Breast epithelium (tissue), 4 donors: ENCODE data around the gene BMP7. TPM values are rescaled to one million over a fixed set of nuclear protein-coding genes. Genes with fewer than 3 reads are reported as not detected.

ENCODE experiments used
- DNase-seq, 2 donors: peaks; one replicate each; pipeline ENCODE4 v3.0.0-alpha.2; 2019; ENCODE audit warnings: low spot score in 2 of 2
- H3K27ac ChIP-seq, 2 donors: fragments of 200-600 bp; sonication (generic) in 1 of 2; one replicate each; pipeline ENCODE4 v1.5.1; 2016 to 2019; ENCODE audit warnings: mild to moderate bottlenecking in 1 of 2
- H3K27me3 ChIP-seq, 2 donors: fragments of 200-600 bp; sonication (generic) in 1 of 2; one replicate each; pipeline versions ENCODE4 v1.5.1 to v1.6.0; 2017 to 2019; ENCODE audit warnings: control low read depth in 1 of 2, mild to moderate bottlenecking in 1 of 2
- H3K36me3 ChIP-seq: fragments of 200-600 bp; one replicate; pipeline ENCODE4 v1.5.1; 2019
- H3K4me1 ChIP-seq, 2 donors: fragments of 200-600 bp; sonication (generic); one replicate each; pipeline ENCODE4 v1.5.1; 2016 to 2019; ENCODE audit warnings: control low read depth in 1 of 2
- H3K4me3 ChIP-seq, 3 donors: fragments of 200-600 bp; sonication (generic); 1 replicate in 2 of 3; 2 replicates in 1 of 3; pipeline ENCODE4 v1.5.1; 2016 to 2019; ENCODE audit warnings: mild to moderate bottlenecking in 3 of 3, moderate library complexity in 2 of 3
- H3K9me3 ChIP-seq, 2 donors: fragments of 200-600 bp; sonication (generic) in 1 of 2; one replicate each; pipeline ENCODE4 v1.5.1; 2016 to 2019; ENCODE audit warnings: control low read depth in 1 of 2
- CTCF ChIP-seq, 3 donors: fragments of 450-650 bp; IDR thresholded peaks; one replicate each; pipeline ENCODE4 v1.5.1; 2016 to 2017; ENCODE audit warnings: antibody characterized with exemption in 3 of 3, mild to moderate bottlenecking in 3 of 3, moderate library complexity in 3 of 3
- POLR2A ChIP-seq: fragments of 450-650 bp; IDR thresholded peaks from one replicate; pipeline ENCODE4 v1.6.1; 2016; ENCODE audit warnings: antibody characterized with exemption, mild to moderate bottlenecking, moderate library complexity
- POLR2AphosphoS5 ChIP-seq, 3 donors: sonication (generic); formaldehyde crosslinking; IDR thresholded peaks; one replicate each; pipeline ENCODE4 v1.6.1; 2017; ENCODE audit warnings: antibody characterized with exemption in 3 of 3
- intact Hi-C: fragments of 100-400 bp; cut with DNase I; formaldehyde crosslinking; loops from one replicate; pipeline ENCODE4 v1.15.1; 2023; ENCODE audit warnings: low total_unique reads
- total RNA-seq, 3 donors: library from RNA; depleted of rRNA; stranded (reverse); fragments of >200 nt; gene quantifications; one replicate each; pipeline ENCODE4 v1.1.0, GENCODE V29; 2016

The BMP7 gene
- total RNA-seq, 3 donors from 2014 or later: 1.6 to 3.8 (median 1.8) TPM

- Histone ChIP-seq H3K27me3 (no peaks in the 10 kb centered on the region), H3K27ac (no peak overlapping the region), H3K4me3 (no peak overlapping the region), H3K4me1 (no peaks in the 10 kb centered on the region), H3K9me3 (no peaks in the 10 kb centered on the region), H3K36me3 (no peaks in the 10 kb centered on the region)
- intact Hi-C loops: no loop called here
- DNase-seq: no peak
- TF ChIP-seq POLR2A: no peak
- no peak for TF ChIP-seq POLR2AphosphoS5 (IDR thresholded peaks at IDR 0.05)
- no peak for TF ChIP-seq CTCF (IDR thresholded peaks at IDR 0.05)
Observed at GRCh38 chr20:57216669-57217068, 49.8 kb downstream of the BMP7 start.

GRCh38 chr20:57215826-57216471, 50.5 kb downstream of the BMP7 start:
- Histone ChIP-seq H3K27ac (no peak overlapping the region), H3K36me3 (no peaks in the 10 kb centered on the region), H3K27me3 (no peaks in the 10 kb centered on the region), H3K4me1 (no peaks in the 10 kb centered on the region), H3K4me3 (no peak overlapping the region), H3K9me3 (no peaks in the 10 kb centered on the region)
- TF ChIP-seq POLR2A (no peak), POLR2AphosphoS5 (IDR thresholded peaks at IDR 0.05) (no peak), CTCF (IDR thresholded peaks at IDR 0.05) (no peak)
- no peak for DNase-seq
- intact Hi-C loops: no loop called here

- Histone ChIP-seq H3K36me3 (no peaks in the 10 kb centered on the region), H3K4me1 (no peaks in the 10 kb centered on the region), H3K9me3 (no peaks in the 10 kb centered on the region), H3K27ac (no peak overlapping the region), H3K27me3 (no peaks in the 10 kb centered on the region), H3K4me3 (no peak overlapping the region)
- DNase-seq: no peak
- intact Hi-C loops: no loop called here
- no peak for TF ChIP-seq POLR2A
- TF ChIP-seq POLR2AphosphoS5 (IDR thresholded peaks at IDR 0.05): no peak
- no peak for TF ChIP-seq CTCF (IDR thresholded peaks at IDR 0.05)
Observed at GRCh38 chr20:57215426-57215825, 51.0 kb downstream of the BMP7 start.

GRCh38 chr20:57214948-57215347, 51.5 kb downstream of the BMP7 start:
- intact Hi-C loops: no loop called here

More at GRCh38 chr20:57214948-57215347, 51.5 kb downstream of the BMP7 start:
- Histone ChIP-seq H3K4me1 (no peaks in the 10 kb centered on the region), H3K4me3 (no peak overlapping the region), H3K27me3 (no peaks in the 10 kb centered on the region), H3K9me3 (no peaks in the 10 kb centered on the region), H3K27ac (no peak overlapping the region), H3K36me3 (no peaks in the 10 kb centered on the region)
- TF ChIP-seq POLR2AphosphoS5 (IDR thresholded peaks at IDR 0.05) (no peak), POLR2A (no peak), CTCF (IDR thresholded peaks at IDR 0.05) (no peak)
- DNase-seq: no peak
